Spleen (tissue), 7 donors: Measurements from ENCODE around the gene NIBAN1.

ENCODE experiments used
- POLR2A ChIP-seq, 3 donors: fragments of 450-650 bp; IDR thresholded peaks; one replicate each; pipeline ENCODE4 v1.5.1; 2017; ENCODE audit warnings: antibody characterized with exemption in 3 of 3, mild to moderate bottlenecking in 1 of 3
- TF ChIP-seq, protein P1 (sequence below), 11 experiments: fragments of 200-600 bp in 7 of 11; fragments of 450-650 bp in 4 of 11; sonication (generic) in 4 of 11; IDR thresholded peaks in 8 of 11; conservative IDR thresholded peaks in 3 of 11; 1 replicate in 7 of 11; 2 replicates in 4 of 11; pipeline versions ENCODE4 v1.4.0 to v1.8.0; 2016 to 2021; ENCODE audit warnings: antibody characterized with exemption in 11 of 11, inconsistent platforms in 4 of 11, mild to moderate bottlenecking in 1 of 11
- donor health status: DM: no; HTN: no; CAD: no; lungs with moderate emphysema.
- donor health status: DM: no; HTN: no; CAD: no.
- donor health status: DM: no; HTN: no; CAD: no.

DNA sequence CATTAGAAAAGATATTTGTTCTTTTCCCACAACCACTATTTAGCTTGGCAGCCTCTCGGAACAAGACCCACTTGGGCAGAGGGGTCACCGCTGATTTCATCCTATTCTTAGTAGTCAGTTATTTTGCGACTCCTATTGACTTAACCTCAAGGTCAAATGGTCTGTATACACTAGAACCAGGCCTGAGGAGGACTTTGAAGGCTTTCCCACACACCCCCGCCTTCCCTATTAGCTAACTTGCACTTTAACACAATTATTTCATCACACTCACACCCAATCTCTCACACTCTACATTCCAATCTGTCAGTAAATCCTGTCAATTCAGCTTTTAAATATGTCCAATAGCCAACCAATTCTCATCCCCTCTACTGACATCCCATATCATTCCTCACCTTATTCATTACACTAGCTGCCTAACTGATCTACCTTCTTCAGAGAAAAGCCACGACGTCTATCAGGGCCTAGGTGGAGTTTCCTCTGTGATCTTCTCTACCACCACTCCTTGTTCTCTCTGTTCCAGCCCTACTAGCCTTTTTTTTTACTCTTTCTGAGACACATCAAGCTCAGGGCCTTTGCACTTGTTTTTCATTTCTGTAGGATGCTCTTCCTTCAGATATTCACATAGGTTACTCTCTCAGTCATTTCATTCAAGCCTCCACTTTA lies 1.0 kb upstream of the NIBAN1 start:
- TF ChIP-seq, protein P1, sequence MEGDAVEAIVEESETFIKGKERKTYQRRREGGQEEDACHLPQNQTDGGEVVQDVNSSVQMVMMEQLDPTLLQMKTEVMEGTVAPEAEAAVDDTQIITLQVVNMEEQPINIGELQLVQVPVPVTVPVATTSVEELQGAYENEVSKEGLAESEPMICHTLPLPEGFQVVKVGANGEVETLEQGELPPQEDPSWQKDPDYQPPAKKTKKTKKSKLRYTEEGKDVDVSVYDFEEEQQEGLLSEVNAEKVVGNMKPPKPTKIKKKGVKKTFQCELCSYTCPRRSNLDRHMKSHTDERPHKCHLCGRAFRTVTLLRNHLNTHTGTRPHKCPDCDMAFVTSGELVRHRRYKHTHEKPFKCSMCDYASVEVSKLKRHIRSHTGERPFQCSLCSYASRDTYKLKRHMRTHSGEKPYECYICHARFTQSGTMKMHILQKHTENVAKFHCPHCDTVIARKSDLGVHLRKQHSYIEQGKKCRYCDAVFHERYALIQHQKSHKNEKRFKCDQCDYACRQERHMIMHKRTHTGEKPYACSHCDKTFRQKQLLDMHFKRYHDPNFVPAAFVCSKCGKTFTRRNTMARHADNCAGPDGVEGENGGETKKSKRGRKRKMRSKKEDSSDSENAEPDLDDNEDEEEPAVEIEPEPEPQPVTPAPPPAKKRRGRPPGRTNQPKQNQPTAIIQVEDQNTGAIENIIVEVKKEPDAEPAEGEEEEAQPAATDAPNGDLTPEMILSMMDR (IDR thresholded peaks at IDR 0.05 in 8 of 11, conservative IDR thresholded peaks at IDR 0.05 in 3 of 11): no peak
- TF ChIP-seq POLR2A (IDR thresholded peaks at IDR 0.05): no peak
